ENCODE results near the gene KMT2D. TPM values are rescaled to one million over a fixed set of nuclear protein-coding genes. Genes with fewer than 3 reads are reported as not detected.

Gene KMT2D
- polyA plus RNA-seq, 1 of the 3 experiments (the other 2 are of a cell fraction), result 30.5 TPM

DNA sequence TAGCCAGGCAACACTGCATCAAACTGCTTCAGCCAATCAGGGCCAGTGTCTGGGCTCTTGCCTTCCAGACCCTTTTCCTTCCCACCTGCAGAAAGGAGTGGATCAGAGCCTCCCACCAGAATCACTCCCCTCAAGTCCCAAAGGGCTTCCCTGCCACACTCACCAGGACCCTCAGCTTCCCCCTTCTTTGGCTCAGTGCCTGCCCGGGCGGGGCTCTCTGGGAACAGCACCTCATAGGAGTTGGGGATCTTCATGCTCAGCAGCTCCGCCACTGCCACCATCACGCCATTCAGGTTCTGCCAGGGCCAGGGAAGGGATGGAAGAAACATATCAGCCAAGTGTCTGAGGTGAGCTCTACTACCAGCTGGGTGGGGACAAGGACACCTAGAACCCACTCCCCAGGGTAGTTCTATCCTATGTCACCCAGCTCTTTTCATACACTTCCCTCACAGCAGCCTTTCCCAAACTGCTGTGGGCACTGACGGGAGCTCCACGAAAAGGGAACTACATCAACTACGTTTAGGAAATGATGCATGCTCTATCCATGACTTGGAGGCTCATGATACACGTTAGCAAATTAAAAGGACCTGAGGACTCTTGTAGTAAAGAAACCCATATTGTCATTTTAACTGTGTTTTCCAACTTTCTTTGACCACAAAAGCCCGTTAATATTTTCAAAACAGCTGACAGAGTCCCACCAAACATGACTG, 32.6 kb downstream of the KMT2D start:
- H3K36me3 ChIP-seq (replicated peaks in 1 of 2; ENCODE audit: control insufficient read depth in 1 of 2, insufficient read depth in 2 of 2, low read length in 1 of 2), result peaks cover 44 to 92% of the 10 kb centered on the region in 2 experiments
- CTCF ChIA-PET, result interaction anchor here (1.0 to 1.1 kb wide), 2 partner anchors 16 to 64 kb away, joined by 3 to 5 read pairs; no protein-coding TSS in a partner anchor
- peak; percentile 6 for DNase-seq

DNA sequence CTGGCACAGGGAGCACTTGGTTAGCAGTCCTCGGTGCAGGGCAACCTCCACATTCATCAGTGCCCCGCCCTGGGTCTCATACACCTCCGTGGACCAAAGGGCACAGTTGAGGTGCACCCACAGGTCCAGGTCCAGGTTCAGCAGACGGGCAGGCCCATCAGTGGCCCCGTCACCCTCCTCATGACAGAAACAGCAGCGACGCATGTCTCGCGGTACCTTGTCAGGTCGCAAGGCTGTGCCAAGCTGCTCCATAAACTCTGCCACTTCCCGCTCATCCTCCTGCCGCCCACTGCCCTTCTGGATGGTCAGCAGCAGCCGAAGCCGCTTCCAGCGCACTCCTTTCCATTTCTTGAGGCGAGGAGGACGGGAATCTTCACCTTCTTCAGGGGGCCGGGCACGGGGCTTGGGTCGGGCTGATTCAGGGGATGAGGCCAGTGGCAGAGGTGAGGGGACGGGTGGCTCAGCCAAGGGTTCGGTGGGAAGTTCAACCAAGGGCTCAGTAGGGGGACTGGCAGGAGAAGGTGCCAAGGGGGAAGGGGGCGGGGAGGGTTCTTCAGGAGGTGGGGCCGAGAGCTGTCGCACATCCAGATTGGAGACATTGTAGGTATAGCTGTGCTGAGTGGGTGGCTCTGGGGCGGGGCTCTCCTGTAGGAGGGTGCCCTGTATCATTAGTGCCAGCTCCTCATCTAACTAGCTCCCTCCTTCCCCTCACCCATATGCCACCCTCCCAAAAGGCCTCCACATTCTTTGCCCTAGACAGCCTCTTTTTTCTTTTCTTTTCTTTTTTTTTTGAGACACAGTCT, 33.7 kb downstream of the KMT2D start:
- 94% methylated on average over 24 of the region's 26 CpGs for WGBS (ENCODE audit: low lambda C conversion rate)
- Histone ChIP-seq H3F3A (replicated peaks; ENCODE audit: insufficient read depth) (peaks cover 16% of the 10 kb centered on the region), H4K20me1 (ENCODE audit: insufficient read depth) (no peaks in the 10 kb centered on the region), H3K9me3 (no peaks in the 10 kb centered on the region), H2AFZ (ENCODE audit: low read depth) (no peak overlapping the region), H3K4me3 (ENCODE audit: low read depth in 2 of 2, low read length in 1 of 2) (no peak overlapping the region), H3K79me2 (ENCODE audit: insufficient read depth) (no peaks in the 10 kb centered on the region), H3K36me3 (replicated peaks in 1 of 2; ENCODE audit: control insufficient read depth in 1 of 2, insufficient read depth in 2 of 2, low read length in 1 of 2) (peaks cover 47 to 91% of the 10 kb centered on the region in 2 experiments), H3K4me1 (ENCODE audit: control insufficient read depth in 1 of 2, insufficient read depth in 2 of 2, low read depth in 1 of 2, low read length in 1 of 2) (no peaks in the 10 kb centered on the region), H3K27ac (ENCODE audit: low read depth in 2 of 2, low read length in 1 of 2) (no peak overlapping the region; a peak in 1 of 4 replicates), H3K4me2 (no peak overlapping the region), H3K9me2 (no peaks in the 10 kb centered on the region), H3K27me3 (ENCODE audit: insufficient read depth) (no peaks in the 10 kb centered on the region), H3K9ac (no peak overlapping the region)
- ChIA-PET CTCF (interaction anchor here (1.0 to 1.1 kb wide), 3 partner anchors 17 to 65 kb away, joined by 3 to 5 read pairs (median 3); no protein-coding TSS in a partner anchor), POLR2A (no interaction called here)
- DNase-seq, result peak; percentile 24
- TF ChIP-seq MXI1 (IDR thresholded peaks at IDR 0.05; ENCODE audit: low read depth, low read length) (no peak), TCF12 (IDR thresholded peaks at IDR 0.05) (no peak), SMC3 (IDR thresholded peaks at IDR 0.05; ENCODE audit: low read depth, low read length) (no peak), RCOR1 (IDR thresholded peaks at IDR 0.05; ENCODE audit: low read length) (no peak), ELF1 (IDR thresholded peaks at IDR 0.05) (no peak), TAF1 (IDR thresholded peaks at IDR 0.05; ENCODE audit: borderline replicate concordance, low read depth, low read length) (no peak), YY1 (IDR thresholded peaks at IDR 0.05; ENCODE audit: low read depth) (no peak), FOSL2 (IDR thresholded peaks at IDR 0.05; ENCODE audit: borderline replicate concordance, low read depth) (no peak), SIN3A (IDR thresholded peaks at IDR 0.05; ENCODE audit: borderline replicate concordance, low read depth, low read length) (no peak), TEAD4 (IDR thresholded peaks at IDR 0.05; ENCODE audit: borderline replicate concordance, insufficient read depth) (no peak), EZH2phosphoT487 (IDR thresholded peaks at IDR 0.05; ENCODE audit: borderline replicate concordance, low read depth) (no peak), USF1 (IDR thresholded peaks at IDR 0.05; ENCODE audit: borderline replicate concordance, low read depth) (no peak), JUND (IDR thresholded peaks at IDR 0.05) (no peak)
- TF ChIP-seq, protein P1, sequence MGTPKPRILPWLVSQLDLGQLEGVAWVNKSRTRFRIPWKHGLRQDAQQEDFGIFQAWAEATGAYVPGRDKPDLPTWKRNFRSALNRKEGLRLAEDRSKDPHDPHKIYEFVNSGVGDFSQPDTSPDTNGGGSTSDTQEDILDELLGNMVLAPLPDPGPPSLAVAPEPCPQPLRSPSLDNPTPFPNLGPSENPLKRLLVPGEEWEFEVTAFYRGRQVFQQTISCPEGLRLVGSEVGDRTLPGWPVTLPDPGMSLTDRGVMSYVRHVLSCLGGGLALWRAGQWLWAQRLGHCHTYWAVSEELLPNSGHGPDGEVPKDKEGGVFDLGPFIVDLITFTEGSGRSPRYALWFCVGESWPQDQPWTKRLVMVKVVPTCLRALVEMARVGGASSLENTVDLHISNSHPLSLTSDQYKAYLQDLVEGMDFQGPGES (IDR thresholded peaks at IDR 0.05; ENCODE audit: low read depth, low read length), result no peak

More for the DNA sequence above, 32.6 kb downstream of the KMT2D start:
- 98% methylated on average over 9 of the region's 9 CpGs for WGBS (ENCODE audit: low lambda C conversion rate)
- Histone ChIP-seq H3K79me2 (ENCODE audit: insufficient read depth) (no peaks in the 10 kb centered on the region), H2AFZ (ENCODE audit: low read depth) (no peak overlapping the region), H3K9ac (no peak overlapping the region), H3K4me2 (no peak overlapping the region), H3K9me3 (no peaks in the 10 kb centered on the region), H3K4me3 (ENCODE audit: low read depth in 2 of 2, low read length in 1 of 2) (no peak overlapping the region), H3F3A (replicated peaks; ENCODE audit: insufficient read depth) (peaks cover 9% of the 10 kb centered on the region), H3K27ac (ENCODE audit: low read depth in 2 of 2, low read length in 1 of 2) (no peak overlapping the region), H3K9me2 (no peaks in the 10 kb centered on the region), H3K4me1 (ENCODE audit: control insufficient read depth in 1 of 2, insufficient read depth in 2 of 2, low read depth in 1 of 2, low read length in 1 of 2) (no peaks in the 10 kb centered on the region), H4K20me1 (ENCODE audit: insufficient read depth) (no peaks in the 10 kb centered on the region), H3K27me3 (ENCODE audit: insufficient read depth) (no peaks in the 10 kb centered on the region)
- no peak for TF ChIP-seq SMC3 (IDR thresholded peaks at IDR 0.05; ENCODE audit: low read depth, low read length)
- TF ChIP-seq FOXJ3 (CRISPR knock-in tag; IDR thresholded peaks at IDR 0.05), result no peak
- TF ChIP-seq FOSL2 (IDR thresholded peaks at IDR 0.05; ENCODE audit: borderline replicate concordance, low read depth), result no peak
- no peak for TF ChIP-seq MXI1 (IDR thresholded peaks at IDR 0.05; ENCODE audit: low read depth, low read length)
- TF ChIP-seq GATA2 (CRISPR knock-in tag; IDR thresholded peaks at IDR 0.05), result no peak
- TF ChIP-seq, protein P2, sequence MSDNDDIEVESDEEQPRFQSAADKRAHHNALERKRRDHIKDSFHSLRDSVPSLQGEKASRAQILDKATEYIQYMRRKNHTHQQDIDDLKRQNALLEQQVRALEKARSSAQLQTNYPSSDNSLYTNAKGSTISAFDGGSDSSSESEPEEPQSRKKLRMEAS (IDR thresholded peaks at IDR 0.05; ENCODE audit: low read depth), result no peak
- TF ChIP-seq FOXM1 (IDR thresholded peaks at IDR 0.05; ENCODE audit: low read depth), result no peak
- no peak for TF ChIP-seq JUND (IDR thresholded peaks at IDR 0.05)
- no peak for TF ChIP-seq MEF2A (IDR thresholded peaks at IDR 0.05; ENCODE audit: borderline replicate concordance, low read depth)
- TF ChIP-seq SIN3A (IDR thresholded peaks at IDR 0.05; ENCODE audit: borderline replicate concordance, low read depth, low read length), result no peak
- TF ChIP-seq, protein P3, sequence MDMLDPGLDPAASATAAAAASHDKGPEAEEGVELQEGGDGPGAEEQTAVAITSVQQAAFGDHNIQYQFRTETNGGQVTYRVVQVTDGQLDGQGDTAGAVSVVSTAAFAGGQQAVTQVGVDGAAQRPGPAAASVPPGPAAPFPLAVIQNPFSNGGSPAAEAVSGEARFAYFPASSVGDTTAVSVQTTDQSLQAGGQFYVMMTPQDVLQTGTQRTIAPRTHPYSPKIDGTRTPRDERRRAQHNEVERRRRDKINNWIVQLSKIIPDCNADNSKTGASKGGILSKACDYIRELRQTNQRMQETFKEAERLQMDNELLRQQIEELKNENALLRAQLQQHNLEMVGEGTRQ (IDR thresholded peaks at IDR 0.05; ENCODE audit: borderline replicate concordance, low read depth, low read length), result no peak
- no peak for TF ChIP-seq GABPA (IDR thresholded peaks at IDR 0.05; ENCODE audit: low read depth)
- no peak for TF ChIP-seq EZH2phosphoT487 (IDR thresholded peaks at IDR 0.05; ENCODE audit: borderline replicate concordance, low read depth)
- TF ChIP-seq, protein P4, sequence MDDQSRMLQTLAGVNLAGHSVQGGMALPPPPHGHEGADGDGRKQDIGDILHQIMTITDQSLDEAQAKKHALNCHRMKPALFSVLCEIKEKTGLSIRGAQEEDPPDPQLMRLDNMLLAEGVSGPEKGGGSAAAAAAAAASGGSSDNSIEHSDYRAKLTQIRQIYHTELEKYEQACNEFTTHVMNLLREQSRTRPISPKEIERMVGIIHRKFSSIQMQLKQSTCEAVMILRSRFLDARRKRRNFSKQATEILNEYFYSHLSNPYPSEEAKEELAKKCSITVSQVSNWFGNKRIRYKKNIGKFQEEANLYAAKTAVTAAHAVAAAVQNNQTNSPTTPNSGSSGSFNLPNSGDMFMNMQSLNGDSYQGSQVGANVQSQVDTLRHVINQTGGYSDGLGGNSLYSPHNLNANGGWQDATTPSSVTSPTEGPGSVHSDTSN (IDR thresholded peaks at IDR 0.05), result no peak
- POLR2A ChIA-PET, result no interaction called here

Data from SK-N-SH (cell line).